ENCODE results near the gene GNAS-AS1. TPM values are rescaled to one million over a fixed set of nuclear protein-coding genes. Genes with fewer than 3 reads are reported as not detected.

Gene GNAS-AS1
- total and polyA plus RNA-seq, 2 experiments from 2014 or later = 12.3 to 15.0 TPM

DNA sequence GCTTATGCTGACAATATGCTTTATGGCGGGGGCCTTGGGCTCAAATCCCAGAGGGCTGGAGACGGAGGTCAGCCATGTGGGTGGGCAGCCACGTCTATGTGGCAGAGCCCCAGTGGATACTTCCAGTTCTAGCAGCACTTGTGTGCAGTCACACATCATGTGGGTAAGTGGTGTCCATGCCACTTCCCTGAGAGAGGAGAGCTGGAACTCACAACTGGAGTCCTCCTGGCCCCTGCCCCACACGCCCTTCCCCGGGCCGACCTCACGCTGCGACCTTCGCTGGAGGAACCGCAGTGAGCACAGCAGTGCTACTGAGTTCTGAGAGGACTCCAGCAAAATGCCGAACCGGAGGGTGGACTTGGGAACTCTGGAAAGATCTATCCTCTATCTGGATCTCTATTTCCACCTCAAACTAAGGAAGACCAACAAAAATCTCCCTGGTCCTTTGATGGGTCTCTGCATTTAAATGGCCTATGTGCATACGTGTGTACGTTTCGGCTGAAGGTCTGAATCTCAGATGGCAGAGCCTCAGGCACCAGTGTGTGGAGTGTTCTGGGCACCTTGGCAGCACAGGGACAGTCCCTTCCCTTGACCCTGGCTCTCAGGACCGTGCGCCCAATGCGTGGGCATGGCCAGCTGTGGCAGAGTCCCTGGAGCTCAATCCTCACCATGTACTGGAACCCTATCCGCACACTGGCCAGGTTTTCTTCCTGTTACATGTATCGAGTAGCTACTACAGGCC lies 55.4 kb downstream of the GNAS-AS1 start:
- Histone ChIP-seq H3F3A (replicated peaks; ENCODE audit: low read depth) (no peaks in the 10 kb centered on the region), H3K4me3 (no peak overlapping the region), H3K9me2 (ENCODE audit: insufficient read depth) (no peaks in the 10 kb centered on the region), H4K20me1 (replicated peaks; ENCODE audit: insufficient read depth) (no peaks in the 10 kb centered on the region), H3K36me3 (ENCODE audit: insufficient read depth) (no peaks in the 10 kb centered on the region), H3K4me1 (ENCODE audit: insufficient read depth) (peaks cover 4% of the 10 kb centered on the region), H3K27ac (ENCODE audit: low read depth) (no peak overlapping the region), H3K27me3 (ENCODE audit: insufficient read depth) (no peaks in the 10 kb centered on the region), H2AFZ (no peak overlapping the region), H3K79me2 (replicated peaks; ENCODE audit: insufficient read depth) (no peaks in the 10 kb centered on the region), H3K4me2 (no peak overlapping the region)
- DNase-seq (ENCODE audit: low spot score) (no peak), ATAC-seq (no peak)
- Mint-ChIP-seq H3K4me1 (peaks cover 18% of the 10 kb centered on the region), H3K36me3 (ENCODE audit: low read depth) (no peaks in the 10 kb centered on the region), H3K9me3 (no peaks in the 10 kb centered on the region), H3K4me3 (no peak overlapping the region), H3K27ac (no peak overlapping the region), H3K27me3 (ENCODE audit: insufficient read depth, low read depth, poor library complexity) (peaks cover 14% of the 10 kb centered on the region)
- TF ChIP-seq, protein P1, sequence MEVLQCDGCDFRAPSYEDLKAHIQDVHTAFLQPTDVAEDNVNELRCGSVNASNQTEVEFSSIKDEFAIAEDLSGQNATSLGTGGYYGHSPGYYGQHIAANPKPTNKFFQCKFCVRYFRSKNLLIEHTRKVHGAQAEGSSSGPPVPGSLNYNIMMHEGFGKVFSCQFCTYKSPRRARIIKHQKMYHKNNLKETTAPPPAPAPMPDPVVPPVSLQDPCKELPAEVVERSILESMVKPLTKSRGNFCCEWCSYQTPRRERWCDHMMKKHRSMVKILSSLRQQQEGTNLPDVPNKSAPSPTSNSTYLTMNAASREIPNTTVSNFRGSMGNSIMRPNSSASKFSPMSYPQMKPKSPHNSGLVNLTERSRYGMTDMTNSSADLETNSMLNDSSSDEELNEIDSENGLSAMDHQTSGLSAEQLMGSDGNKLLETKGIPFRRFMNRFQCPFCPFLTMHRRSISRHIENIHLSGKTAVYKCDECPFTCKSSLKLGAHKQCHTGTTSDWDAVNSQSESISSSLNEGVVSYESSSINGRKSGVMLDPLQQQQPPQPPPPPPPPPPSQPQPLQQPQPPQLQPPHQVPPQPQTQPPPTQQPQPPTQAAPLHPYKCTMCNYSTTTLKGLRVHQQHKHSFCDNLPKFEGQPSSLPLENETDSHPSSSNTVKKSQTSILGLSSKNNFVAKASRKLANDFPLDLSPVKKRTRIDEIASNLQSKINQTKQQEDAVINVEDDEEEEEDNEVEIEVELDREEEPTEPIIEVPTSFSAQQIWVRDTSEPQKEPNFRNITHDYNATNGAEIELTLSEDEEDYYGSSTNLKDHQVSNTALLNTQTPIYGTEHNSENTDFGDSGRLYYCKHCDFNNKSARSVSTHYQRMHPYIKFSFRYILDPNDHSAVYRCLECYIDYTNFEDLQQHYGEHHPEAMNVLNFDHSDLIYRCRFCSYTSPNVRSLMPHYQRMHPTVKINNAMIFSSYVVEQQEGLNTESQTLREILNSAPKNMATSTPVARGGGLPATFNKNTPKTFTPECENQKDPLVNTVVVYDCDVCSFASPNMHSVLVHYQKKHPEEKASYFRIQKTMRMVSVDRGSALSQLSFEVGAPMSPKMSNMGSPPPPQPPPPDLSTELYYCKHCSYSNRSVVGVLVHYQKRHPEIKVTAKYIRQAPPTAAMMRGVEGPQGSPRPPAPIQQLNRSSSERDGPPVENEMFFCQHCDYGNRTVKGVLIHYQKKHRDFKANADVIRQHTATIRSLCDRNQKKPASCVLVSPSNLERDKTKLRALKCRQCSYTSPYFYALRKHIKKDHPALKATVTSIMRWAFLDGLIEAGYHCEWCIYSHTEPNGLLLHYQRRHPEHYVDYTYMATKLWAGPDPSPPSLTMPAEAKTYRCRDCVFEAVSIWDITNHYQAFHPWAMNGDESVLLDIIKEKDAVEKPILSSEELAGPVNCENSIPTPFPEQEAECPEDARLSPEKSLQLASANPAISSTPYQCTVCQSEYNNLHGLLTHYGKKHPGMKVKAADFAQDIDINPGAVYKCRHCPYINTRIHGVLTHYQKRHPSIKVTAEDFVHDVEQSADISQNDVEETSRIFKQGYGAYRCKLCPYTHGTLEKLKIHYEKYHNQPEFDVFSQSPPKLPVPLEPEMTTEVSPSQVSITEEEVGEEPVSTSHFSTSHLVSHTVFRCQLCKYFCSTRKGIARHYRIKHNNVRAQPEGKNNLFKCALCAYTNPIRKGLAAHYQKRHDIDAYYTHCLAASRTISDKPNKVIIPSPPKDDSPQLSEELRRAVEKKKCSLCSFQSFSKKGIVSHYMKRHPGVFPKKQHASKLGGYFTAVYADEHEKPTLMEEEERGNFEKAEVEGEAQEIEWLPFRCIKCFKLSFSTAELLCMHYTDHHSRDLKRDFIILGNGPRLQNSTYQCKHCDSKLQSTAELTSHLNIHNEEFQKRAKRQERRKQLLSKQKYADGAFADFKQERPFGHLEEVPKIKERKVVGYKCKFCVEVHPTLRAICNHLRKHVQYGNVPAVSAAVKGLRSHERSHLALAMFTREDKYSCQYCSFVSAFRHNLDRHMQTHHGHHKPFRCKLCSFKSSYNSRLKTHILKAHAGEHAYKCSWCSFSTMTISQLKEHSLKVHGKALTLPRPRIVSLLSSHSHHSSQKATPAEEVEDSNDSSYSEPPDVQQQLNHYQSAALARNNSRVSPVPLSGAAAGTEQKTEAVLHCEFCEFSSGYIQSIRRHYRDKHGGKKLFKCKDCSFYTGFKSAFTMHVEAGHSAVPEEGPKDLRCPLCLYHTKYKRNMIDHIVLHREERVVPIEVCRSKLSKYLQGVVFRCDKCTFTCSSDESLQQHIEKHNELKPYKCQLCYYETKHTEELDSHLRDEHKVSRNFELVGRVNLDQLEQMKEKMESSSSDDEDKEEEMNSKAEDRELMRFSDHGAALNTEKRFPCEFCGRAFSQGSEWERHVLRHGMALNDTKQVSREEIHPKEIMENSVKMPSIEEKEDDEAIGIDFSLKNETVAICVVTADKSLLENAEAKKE (CRISPR knock-in tag; IDR thresholded peaks at IDR 0.05) = no peak
- TF ChIP-seq CREB1 (CRISPR knock-in tag; IDR thresholded peaks at IDR 0.05; ENCODE audit: low read depth) = no peak
- TF ChIP-seq STAT1 (IDR thresholded peaks at IDR 0.05; ENCODE audit: unreplicated experiment) = no peak
- TF ChIP-seq, protein P2, sequence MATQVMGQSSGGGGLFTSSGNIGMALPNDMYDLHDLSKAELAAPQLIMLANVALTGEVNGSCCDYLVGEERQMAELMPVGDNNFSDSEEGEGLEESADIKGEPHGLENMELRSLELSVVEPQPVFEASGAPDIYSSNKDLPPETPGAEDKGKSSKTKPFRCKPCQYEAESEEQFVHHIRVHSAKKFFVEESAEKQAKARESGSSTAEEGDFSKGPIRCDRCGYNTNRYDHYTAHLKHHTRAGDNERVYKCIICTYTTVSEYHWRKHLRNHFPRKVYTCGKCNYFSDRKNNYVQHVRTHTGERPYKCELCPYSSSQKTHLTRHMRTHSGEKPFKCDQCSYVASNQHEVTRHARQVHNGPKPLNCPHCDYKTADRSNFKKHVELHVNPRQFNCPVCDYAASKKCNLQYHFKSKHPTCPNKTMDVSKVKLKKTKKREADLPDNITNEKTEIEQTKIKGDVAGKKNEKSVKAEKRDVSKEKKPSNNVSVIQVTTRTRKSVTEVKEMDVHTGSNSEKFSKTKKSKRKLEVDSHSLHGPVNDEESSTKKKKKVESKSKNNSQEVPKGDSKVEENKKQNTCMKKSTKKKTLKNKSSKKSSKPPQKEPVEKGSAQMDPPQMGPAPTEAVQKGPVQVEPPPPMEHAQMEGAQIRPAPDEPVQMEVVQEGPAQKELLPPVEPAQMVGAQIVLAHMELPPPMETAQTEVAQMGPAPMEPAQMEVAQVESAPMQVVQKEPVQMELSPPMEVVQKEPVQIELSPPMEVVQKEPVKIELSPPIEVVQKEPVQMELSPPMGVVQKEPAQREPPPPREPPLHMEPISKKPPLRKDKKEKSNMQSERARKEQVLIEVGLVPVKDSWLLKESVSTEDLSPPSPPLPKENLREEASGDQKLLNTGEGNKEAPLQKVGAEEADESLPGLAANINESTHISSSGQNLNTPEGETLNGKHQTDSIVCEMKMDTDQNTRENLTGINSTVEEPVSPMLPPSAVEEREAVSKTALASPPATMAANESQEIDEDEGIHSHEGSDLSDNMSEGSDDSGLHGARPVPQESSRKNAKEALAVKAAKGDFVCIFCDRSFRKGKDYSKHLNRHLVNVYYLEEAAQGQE (IDR thresholded peaks at IDR 0.05; ENCODE audit: unreplicated experiment) = no peak
- TF ChIP-seq JUNB (IDR thresholded peaks at IDR 0.05; ENCODE audit: unreplicated experiment) = no peak
